PC-9 (cell line): ENCODE data around the gene NDUFV3. TPM values are rescaled to one million over a fixed set of nuclear protein-coding genes. Genes with fewer than 3 reads are reported as not detected.

Source experiments
- BruUV-seq: library from RNA; stranded (reverse); fragments of 400-500 nt; replicated peaks from 2 replicates; lab custom pipeline; 2021; lab: Mats Ljungman, UMichigan
- CTCF ChIA-PET: fragments of 300-600 bp; sonication (Branson Sonifier 250); formaldehyde crosslinking; loops from one replicate; lab custom pipeline; 2022; ENCODE audit warnings: antibody characterized with exemption; lab: Charles Lee
- POLR2A ChIA-PET: fragments of 300-600 bp; sonication (Branson Sonifier 250); formaldehyde crosslinking; loops from one replicate; lab custom pipeline; 2022; ENCODE audit warnings: antibody characterized with exemption; ENCODE audit not compliant: unreplicated experiment; lab: Charles Lee
- DNase-seq, 2 experiments: peaks; one replicate each; pipeline versions ENCODE4 v3.0.0 to v3.0.0-alpha.2; 2015 to 2022; ENCODE audit warnings: mixed read lengths in 1 of 2
- H2AFZ ChIP-seq: fragments of 200-600 bp; sonication (generic); 2 replicates; pipeline ENCODE4 v1.8.1; 2017; ENCODE audit warnings: antibody characterized with exemption
- H3F3A ChIP-seq: fragments of 200-600 bp; sonication (generic); 2 replicates; pipeline ENCODE4 v1.8.1; 2017; ENCODE audit warnings: antibody characterized with exemption, mild to moderate bottlenecking, low read depth; ENCODE audit not compliant: insufficient read depth
- H3K27ac ChIP-seq: fragments of 200-600 bp; sonication (generic); 2 replicates; pipeline ENCODE4 v1.6.1; 2016; ENCODE audit warnings: mixed run types
- H3K27me3 ChIP-seq: fragments of 200-600 bp; sonication (generic); 2 replicates; pipeline ENCODE4 v1.6.1; 2016; ENCODE audit warnings: low read depth, mixed run types; ENCODE audit not compliant: insufficient read depth
- H3K36me3 ChIP-seq: fragments of 200-600 bp; sonication (generic); 2 replicates; pipeline ENCODE4 v1.6.1; 2016; ENCODE audit warnings: low read depth, mixed run types
- H3K4me1 ChIP-seq: fragments of 200-600 bp; sonication (generic); replicated peaks from 2 replicates; pipeline ENCODE4 v1.6.1; 2016; ENCODE audit warnings: mixed run types; ENCODE audit not compliant: insufficient read depth
- H3K4me2 ChIP-seq: fragments of 200-600 bp; sonication (generic); 2 replicates; pipeline ENCODE4 v1.6.1; 2017; ENCODE audit warnings: mixed run types
- H3K4me3 ChIP-seq: fragments of 200-600 bp; sonication (generic); 2 replicates; pipeline ENCODE4 v1.6.1; 2016; ENCODE audit warnings: mixed run types
- H3K79me2 ChIP-seq: fragments of 200-600 bp; sonication (generic); 2 replicates; pipeline ENCODE4 v1.6.1; 2017; ENCODE audit warnings: low read depth, mixed run types
- H3K9me2 ChIP-seq: fragments of 200-600 bp; sonication (generic); 2 replicates; pipeline ENCODE4 v1.8.1; 2017; ENCODE audit warnings: mild to moderate bottlenecking; ENCODE audit not compliant: insufficient read depth
- H3K9me3 ChIP-seq: fragments of 200-600 bp; sonication (generic); 2 replicates; pipeline ENCODE4 v1.8.1; 2016; ENCODE audit warnings: low read depth; ENCODE audit not compliant: insufficient read depth
- H4K20me1 ChIP-seq: fragments of 200-600 bp; sonication (generic); 2 replicates; pipeline ENCODE4 v1.8.1; 2017; ENCODE audit not compliant: insufficient read depth
- EZH2 ChIP-seq: fragments of 200-600 bp; sonication (generic); IDR thresholded peaks from 2 replicates; pipeline ENCODE4 v1.8.0; 2017; ENCODE audit warnings: antibody characterized with exemption, low read depth
- intact Hi-C: fragments of 100-400 bp; cut with micrococcal nuclease; formaldehyde crosslinking; loops from one replicate; pipeline ENCODE4 v1.10.0; 2022; ENCODE audit not compliant: unreplicated experiment
- total RNA-seq: library from RNA; stranded (reverse); gene quantifications from 2 replicates; pipeline ENCODE4 v1.2.3, GENCODE V29; 2021
- TF ChIP-seq, protein P1 (sequence below): fragments of 200-600 bp; sonication (generic); conservative IDR thresholded peaks from 2 replicates; pipeline ENCODE4 v1.6.1; 2017; ENCODE audit warnings: mixed run types, antibody characterized with exemption, mild to moderate bottlenecking, moderate library complexity

Gene NDUFV3
- total RNA-seq, 1 experiment from 2014 or later: 20.7 TPM

DNA sequence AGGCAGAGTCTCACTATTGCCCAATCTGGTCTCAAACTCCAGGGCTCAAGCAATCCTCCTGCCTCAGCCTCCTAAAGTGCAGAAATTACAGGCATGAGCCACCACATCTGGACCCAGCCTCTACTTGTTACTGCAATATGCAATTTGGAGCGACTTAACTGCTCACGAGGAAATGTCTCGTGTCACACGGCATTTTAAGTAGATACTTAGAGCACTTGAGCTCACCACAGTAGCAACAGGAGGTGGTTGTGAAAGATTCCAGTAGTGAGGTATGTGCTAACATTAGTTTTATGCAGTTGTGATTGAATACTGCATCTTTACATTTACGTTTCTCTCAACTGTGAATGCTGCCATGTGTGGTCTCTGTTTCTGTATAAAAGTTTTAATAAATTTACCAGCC, 5.8 kb upstream of the NDUFV3 start:
- TF ChIP-seq, protein P1, sequence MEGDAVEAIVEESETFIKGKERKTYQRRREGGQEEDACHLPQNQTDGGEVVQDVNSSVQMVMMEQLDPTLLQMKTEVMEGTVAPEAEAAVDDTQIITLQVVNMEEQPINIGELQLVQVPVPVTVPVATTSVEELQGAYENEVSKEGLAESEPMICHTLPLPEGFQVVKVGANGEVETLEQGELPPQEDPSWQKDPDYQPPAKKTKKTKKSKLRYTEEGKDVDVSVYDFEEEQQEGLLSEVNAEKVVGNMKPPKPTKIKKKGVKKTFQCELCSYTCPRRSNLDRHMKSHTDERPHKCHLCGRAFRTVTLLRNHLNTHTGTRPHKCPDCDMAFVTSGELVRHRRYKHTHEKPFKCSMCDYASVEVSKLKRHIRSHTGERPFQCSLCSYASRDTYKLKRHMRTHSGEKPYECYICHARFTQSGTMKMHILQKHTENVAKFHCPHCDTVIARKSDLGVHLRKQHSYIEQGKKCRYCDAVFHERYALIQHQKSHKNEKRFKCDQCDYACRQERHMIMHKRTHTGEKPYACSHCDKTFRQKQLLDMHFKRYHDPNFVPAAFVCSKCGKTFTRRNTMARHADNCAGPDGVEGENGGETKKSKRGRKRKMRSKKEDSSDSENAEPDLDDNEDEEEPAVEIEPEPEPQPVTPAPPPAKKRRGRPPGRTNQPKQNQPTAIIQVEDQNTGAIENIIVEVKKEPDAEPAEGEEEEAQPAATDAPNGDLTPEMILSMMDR: no peak
- peaks cover 1% of the 10 kb centered on the region for H3F3A ChIP-seq
- H3K27ac ChIP-seq: no peak overlapping the region
- no peak for DNase-seq
- H3K27me3 ChIP-seq: no peaks in the 10 kb centered on the region
- H4K20me1 ChIP-seq: no peaks in the 10 kb centered on the region
- POLR2A ChIA-PET: no interaction called here
- BruUV-seq: no TSS peak
- H3K9me3 ChIP-seq: no peaks in the 10 kb centered on the region
- H3K9me2 ChIP-seq: no peaks in the 10 kb centered on the region
- no peak overlapping the region for H3K4me3 ChIP-seq
- H3K79me2 ChIP-seq: no peaks in the 10 kb centered on the region
- H3K4me2 ChIP-seq: no peak overlapping the region
- intact Hi-C loops: no loop called here
- CTCF ChIA-PET: no interaction called here
- no peaks in the 10 kb centered on the region for H3K4me1 ChIP-seq
- H2AFZ ChIP-seq: no peak overlapping the region
- no peaks in the 10 kb centered on the region for H3K36me3 ChIP-seq

GRCh38 chr21:42892582-42892930, 553 bp upstream of the NDUFV3 start:
- DNase-seq: no peak
- peak overlapping the region; percentile 99 for H3K4me3 ChIP-seq
- no peaks in the 10 kb centered on the region for H3K36me3 ChIP-seq
- H3K4me2 ChIP-seq: peak overlapping the region; percentile 82
- CTCF ChIA-PET: interaction anchor here (0.7 kb wide), 1 partner anchor 19 kb away, joined by 3 read pairs; no protein-coding TSS in a partner anchor
- peak overlapping the region; percentile 84 for H2AFZ ChIP-seq
- H3K27me3 ChIP-seq: no peaks in the 10 kb centered on the region
- intact Hi-C loops: loop anchor here (2.0 kb wide), 1 partner anchor 14 kb away; the partner anchor contains the start of gene WDR4
- no peaks in the 10 kb centered on the region for H3K4me1 ChIP-seq
- TSS peak; percentile 88 for BruUV-seq
- H4K20me1 ChIP-seq: 0 out of 2 replicates have a peak, but pooled peaks cover 5% of the 10 kb centered on the region
- peak overlapping the region; percentile 89 for H3K27ac ChIP-seq
- TF ChIP-seq, protein P1: no peak
- H3K79me2 ChIP-seq: peaks cover 20% of the 10 kb centered on the region
- no peaks in the 10 kb centered on the region for H3K9me3 ChIP-seq
- POLR2A ChIA-PET: interaction anchor here (0.6 kb wide), 2 partner anchors 12 to 424 kb away, joined by 4 to 5 read pairs; no protein-coding TSS in a partner anchor
- no peaks in the 10 kb centered on the region for H3K9me2 ChIP-seq
- peaks cover 12% of the 10 kb centered on the region for H3F3A ChIP-seq

DNA sequence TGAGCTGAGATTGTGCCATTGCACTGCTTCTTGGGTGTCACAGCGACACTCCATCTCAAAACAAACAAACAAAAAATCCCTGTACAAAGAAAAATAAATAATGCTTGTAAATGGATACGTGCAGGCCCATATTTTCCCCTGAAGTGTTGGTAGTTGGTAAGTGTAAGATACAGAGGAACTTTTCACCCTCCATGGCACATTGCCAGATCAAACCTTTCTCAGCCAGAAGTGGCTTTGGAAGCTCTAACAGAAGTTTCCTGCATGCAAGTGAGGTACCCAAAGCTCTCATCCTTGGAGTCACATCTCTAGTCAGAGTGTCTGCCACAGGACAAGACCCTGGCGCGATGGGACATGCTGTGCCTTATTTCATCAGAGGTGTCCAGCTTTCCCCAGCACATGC, 7.3 kb downstream of the NDUFV3 start:
- H3K36me3 ChIP-seq: no peaks in the 10 kb centered on the region
- no peaks in the 10 kb centered on the region for H3K27me3 ChIP-seq
- H4K20me1 ChIP-seq: no peaks in the 10 kb centered on the region
- POLR2A ChIA-PET: no interaction called here
- no peak overlapping the region for H2AFZ ChIP-seq
- TF ChIP-seq, protein P1: no peak
- no peak for TF ChIP-seq EZH2
- no peaks in the 10 kb centered on the region for H3F3A ChIP-seq
- no peak overlapping the region for H3K27ac ChIP-seq
- CTCF ChIA-PET: no interaction called here
- H3K4me3 ChIP-seq: no peak overlapping the region
- H3K9me3 ChIP-seq: no peaks in the 10 kb centered on the region
- no peak overlapping the region for H3K4me2 ChIP-seq
- no TSS peak for BruUV-seq
- no peak for DNase-seq
- H3K79me2 ChIP-seq: peaks cover 3% of the 10 kb centered on the region; the same call in 1 of the 2 replicates
- H3K4me1 ChIP-seq: no peaks in the 10 kb centered on the region
- no peaks in the 10 kb centered on the region for H3K9me2 ChIP-seq
- intact Hi-C loops: no loop called here
